ENCODE measurements around the gene WDR93.

DNA sequence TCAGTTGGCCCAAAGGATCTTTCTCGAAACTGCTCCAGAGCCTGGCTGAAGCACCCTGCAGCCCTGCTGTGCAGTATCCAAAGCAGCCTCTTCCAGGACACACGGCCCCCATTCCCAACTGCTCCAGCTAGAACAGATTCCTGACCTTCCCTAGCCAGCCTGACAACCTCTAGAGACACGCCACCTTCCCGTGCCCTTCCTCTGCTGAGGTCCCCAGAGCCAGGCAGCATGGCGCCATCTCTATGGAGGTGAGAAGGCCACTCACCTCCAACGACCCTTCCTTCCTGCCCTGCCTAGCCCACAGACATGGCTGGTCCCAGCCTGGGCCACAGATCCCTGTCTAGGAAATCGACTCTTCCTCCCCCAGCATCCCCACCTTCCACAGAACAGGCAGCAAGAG is 38.5 kb upstream of the WDR93 start:
- TF ChIP-seq, protein P1, sequence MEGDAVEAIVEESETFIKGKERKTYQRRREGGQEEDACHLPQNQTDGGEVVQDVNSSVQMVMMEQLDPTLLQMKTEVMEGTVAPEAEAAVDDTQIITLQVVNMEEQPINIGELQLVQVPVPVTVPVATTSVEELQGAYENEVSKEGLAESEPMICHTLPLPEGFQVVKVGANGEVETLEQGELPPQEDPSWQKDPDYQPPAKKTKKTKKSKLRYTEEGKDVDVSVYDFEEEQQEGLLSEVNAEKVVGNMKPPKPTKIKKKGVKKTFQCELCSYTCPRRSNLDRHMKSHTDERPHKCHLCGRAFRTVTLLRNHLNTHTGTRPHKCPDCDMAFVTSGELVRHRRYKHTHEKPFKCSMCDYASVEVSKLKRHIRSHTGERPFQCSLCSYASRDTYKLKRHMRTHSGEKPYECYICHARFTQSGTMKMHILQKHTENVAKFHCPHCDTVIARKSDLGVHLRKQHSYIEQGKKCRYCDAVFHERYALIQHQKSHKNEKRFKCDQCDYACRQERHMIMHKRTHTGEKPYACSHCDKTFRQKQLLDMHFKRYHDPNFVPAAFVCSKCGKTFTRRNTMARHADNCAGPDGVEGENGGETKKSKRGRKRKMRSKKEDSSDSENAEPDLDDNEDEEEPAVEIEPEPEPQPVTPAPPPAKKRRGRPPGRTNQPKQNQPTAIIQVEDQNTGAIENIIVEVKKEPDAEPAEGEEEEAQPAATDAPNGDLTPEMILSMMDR (IDR thresholded peaks at IDR 0.05) = no peak
- no peak for TF ChIP-seq POLR2A (IDR thresholded peaks at IDR 0.05; ENCODE audit: low read depth)

Data from esophagus muscularis mucosa (tissue), 3 donors.